GM12878 (cell line): ENCODE results near the gene ATRNL1. TPM values are rescaled to one million over a fixed set of nuclear protein-coding genes. Genes with fewer than 3 reads are reported as not detected.

ENCODE experiments used
- ATF3 ChIP-seq: IDR thresholded peaks from 2 replicates; pipeline ENCODE4 v1.6.1; 2011; ENCODE audit warnings: low read depth, mild to moderate bottlenecking, low read length, moderate library complexity, borderline replicate concordance; ENCODE audit errors: extremely low read depth
- CBFB ChIP-seq: IDR thresholded peaks from 2 replicates; pipeline ENCODE4 v1.6.1; 2016; ENCODE audit warnings: antibody characterized with exemption, low read depth
- KDM1A ChIP-seq: fragments of 200-600 bp; sonication (generic); IDR thresholded peaks from 2 replicates; pipeline ENCODE4 v1.6.1; 2016; ENCODE audit warnings: borderline replicate concordance
- NBN ChIP-seq: fragments of 450-650 bp; IDR thresholded peaks from 2 replicates; pipeline ENCODE4 v1.6.1; 2016
- NFXL1 ChIP-seq: fragments of 450-650 bp; IDR thresholded peaks from 2 replicates; pipeline ENCODE4 v1.6.1; 2017; ENCODE audit warnings: antibody characterized with exemption, mild to moderate bottlenecking, borderline replicate concordance
- RELB ChIP-seq: fragments of 450-650 bp; IDR thresholded peaks from 2 replicates; pipeline ENCODE4 v1.6.1; 2017; ENCODE audit warnings: low read depth, mild to moderate bottlenecking, moderate library complexity
- SPI1 ChIP-seq: IDR thresholded peaks from 2 replicates; pipeline ENCODE4 v1.6.1; 2011; ENCODE audit warnings: low read depth, mild to moderate bottlenecking, low read length, moderate library complexity, borderline replicate concordance; ENCODE audit not compliant: insufficient read depth
- SREBF2 ChIP-seq: IDR thresholded peaks from 2 replicates; pipeline ENCODE4 v1.6.1; 2012; ENCODE audit warnings: mild to moderate bottlenecking, low read length
- SRF ChIP-seq, 2 experiments: IDR thresholded peaks; 2 replicates each; pipeline ENCODE4 v1.6.1; 2011; ENCODE audit warnings: low read depth in 2 of 2, low read length in 2 of 2, mild to moderate bottlenecking in 1 of 2, moderate library complexity in 1 of 2
- USF2 ChIP-seq: IDR thresholded peaks from 2 replicates; pipeline ENCODE4 v1.6.1; 2011; ENCODE audit warnings: low read depth, low read length, improper control_type of control experiment, borderline replicate concordance
- WRNIP1 ChIP-seq: IDR thresholded peaks from 2 replicates; pipeline ENCODE4 v1.6.1; 2011; ENCODE audit warnings: low read depth, low read length, improper control_type of control experiment, borderline replicate concordance
- ZBTB33 ChIP-seq: fragments of 450-650 bp; IDR thresholded peaks from 2 replicates; pipeline ENCODE4 v1.6.1; 2017; ENCODE audit warnings: mild to moderate bottlenecking
- polyA plus RNA-seq, 11 experiments: library from polyadenylated mRNA; depleted of rRNA in 4 of 11; unstranded in 6 of 11; stranded (reverse) in 5 of 11; fragments of >200 nt; fragmentation: Nextera tagmentation in 4 of 11; fragmentation: Illumina TruSeq in 1 of 11; extraction: Ambion mirVana in 4 of 11; extraction: Trizol in 1 of 11; gene quantifications; 1 replicate in 1 of 11; 2 replicates in 10 of 11; pipeline versions ENCODE4 v1.2.1 to v1.2.3, GENCODE V29; 2011 to 2016; ENCODE audit warnings: inconsistent platforms in 2 of 11, missing spikeins in 2 of 11, low read depth in 1 of 11
- total RNA-seq, 4 experiments: library from RNA; depleted of rRNA in 3 of 4; stranded (reverse); fragments of >200 nt in 3 of 4; fragmentation: Illumina TruSeq in 1 of 4; extraction: Trizol in 1 of 4; gene quantifications; 2 replicates each; pipeline versions ENCODE4 v1.2.1 to v1.2.3, GENCODE V29; 2013 to 2021

The ATRNL1 gene
- total and polyA plus RNA-seq, 10 of the 15 experiments (the other 5 are each of a cell fraction or from before 2014, with no cell fraction given): 0.03 to 1.4 (median 0.34) TPM

GRCh38 chr10:115095758-115096157 lies 2.6 kb downstream of the ATRNL1 start (continued):
- TF ChIP-seq USF2: no peak
- no peak for TF ChIP-seq NBN
- TF ChIP-seq NFXL1: no peak
- TF ChIP-seq ZBTB33: no peak
- TF ChIP-seq WRNIP1: no peak
- TF ChIP-seq CBFB: no peak
- no peak for TF ChIP-seq KDM1A
- TF ChIP-seq ATF3: no peak
- no peak for TF ChIP-seq SRF (IDR thresholded peaks at IDR 0.05; ENCODE audit: low read depth in 2 of 2, low read length in 2 of 2)
- TF ChIP-seq RELB: no peak
- no peak for TF ChIP-seq SPI1
- no peak for TF ChIP-seq SREBF2
